DND-41 (cell line): ENCODE data around the gene GLS.

ENCODE experiments used
- ATAC-seq: fragments of 200-7000 bp; cut with Tn5 transposase; 3 replicates; pipeline ENCODE4 v1.9.1; 2021; ENCODE audit warnings: low read depth; ENCODE audit not compliant: insufficient read depth
- DNase-seq: peaks from one replicate; pipeline ENCODE4 v3.0.0-alpha.2; 2020
- H2AFZ ChIP-seq: 2 replicates; pipeline ENCODE4 v1.6.0; 2012; ENCODE audit warnings: low read depth, low read length
- H3K27ac ChIP-seq: 2 replicates; pipeline ENCODE4 v1.5.1; 2012; ENCODE audit warnings: low read length, inconsistent platforms
- H3K27me3 ChIP-seq: fragments of 200-600 bp; sonication (generic); 2 replicates; pipeline ENCODE4 v1.6.0; 2012; ENCODE audit warnings: low read length, mild to moderate bottlenecking, inconsistent platforms; ENCODE audit not compliant: insufficient read depth, poor library complexity
- H3K36me3 ChIP-seq: 2 replicates; pipeline ENCODE4 v1.5.1; 2012; ENCODE audit warnings: low read length, inconsistent platforms; ENCODE audit not compliant: insufficient read depth
- H3K4me1 ChIP-seq: 2 replicates; pipeline ENCODE4 v1.5.1; 2012; ENCODE audit warnings: mild to moderate bottlenecking, low read length; ENCODE audit not compliant: insufficient read depth
- H3K4me2 ChIP-seq: 2 replicates; pipeline ENCODE4 v1.6.0; 2012; ENCODE audit warnings: mild to moderate bottlenecking, moderate library complexity, low read length, inconsistent platforms; ENCODE audit not compliant: insufficient read depth
- H3K4me3 ChIP-seq, 2 experiments: fragments of 200-600 bp in 1 of 2; shearing (Covaris generic) in 1 of 2; 2 replicates each; pipeline ENCODE4 v1.5.1; 2012 to 2016; ENCODE audit warnings: inconsistent platforms in 2 of 2, low read length in 2 of 2, mild to moderate bottlenecking in 2 of 2, low read depth in 1 of 2, moderate library complexity in 1 of 2
- H3K79me2 ChIP-seq: 2 replicates; pipeline ENCODE4 v1.6.0; 2012; ENCODE audit warnings: low read length, inconsistent platforms; ENCODE audit not compliant: insufficient read depth
- H3K9ac ChIP-seq: 2 replicates; pipeline ENCODE4 v1.6.0; 2012; ENCODE audit warnings: low read depth, mild to moderate bottlenecking, inconsistent platforms, low read length, moderate library complexity
- H3K9me3 ChIP-seq: 2 replicates; pipeline ENCODE4 v1.5.1; 2012; ENCODE audit warnings: low read length, moderate library complexity, mild to moderate bottlenecking, inconsistent platforms; ENCODE audit not compliant: insufficient read depth, severe bottlenecking
- H4K20me1 ChIP-seq: 2 replicates; pipeline ENCODE4 v1.6.0; 2012; ENCODE audit warnings: low read length; ENCODE audit not compliant: insufficient read depth
- CTCF ChIP-seq: IDR thresholded peaks from 2 replicates; pipeline ENCODE4 v1.5.1; 2012; ENCODE audit warnings: borderline replicate concordance, low read length, moderate library complexity, mild to moderate bottlenecking; ENCODE audit not compliant: poor library complexity, severe bottlenecking; ENCODE audit errors: extremely low read depth
- EZH2 ChIP-seq: IDR thresholded peaks from 3 replicates; pipeline ENCODE4 v1.6.1; 2012; ENCODE audit warnings: borderline replicate concordance, low read depth, mild to moderate bottlenecking, moderate library complexity, low read length, inconsistent platforms; ENCODE audit not compliant: severe bottlenecking

GLS gene

GRCh38 chr2:190999949-191000665, 119.5 kb downstream of the GLS start:
- Histone ChIP-seq H3K79me2 (no peaks in the 10 kb centered on the region), H2AFZ (no peak overlapping the region), H3K27ac (no peak overlapping the region), H3K9me3 (no peaks in the 10 kb centered on the region), H3K9ac (no peak overlapping the region), H3K4me3 (no peak overlapping the region), H3K27me3 (no peaks in the 10 kb centered on the region), H3K4me2 (no peak overlapping the region), H3K4me1 (no peaks in the 10 kb centered on the region), H3K36me3 (peaks cover 97% of the 10 kb centered on the region), H4K20me1 (no peaks in the 10 kb centered on the region)
- no peak for ATAC-seq
- TF ChIP-seq CTCF (no peak), EZH2 (no peak)
- DNase-seq, result no peak

- Histone ChIP-seq H3K4me1 (no peaks in the 10 kb centered on the region), H3K9me3 (no peaks in the 10 kb centered on the region), H3K9ac (no peak overlapping the region), H2AFZ (no peak overlapping the region), H3K36me3 (peaks cover 97% of the 10 kb centered on the region), H3K4me2 (no peak overlapping the region), H3K27me3 (no peaks in the 10 kb centered on the region), H3K27ac (no peak overlapping the region), H3K79me2 (no peaks in the 10 kb centered on the region), H4K20me1 (no peaks in the 10 kb centered on the region), H3K4me3 (no peak overlapping the region)
- DNase-seq (no peak), ATAC-seq (no peak)
- TF ChIP-seq CTCF (no peak), EZH2 (no peak)
These were observed 120.4 kb downstream of the GLS start for GRCh38 chr2:191001032-191001431.

GRCh38 chr2:191001624-191002023, 121.0 kb downstream of the GLS start:
- ATAC-seq, result no peak
- Histone ChIP-seq H3K9me3 (no peaks in the 10 kb centered on the region), H3K36me3 (peaks cover 97% of the 10 kb centered on the region), H3K27ac (no peak overlapping the region), H3K4me1 (no peaks in the 10 kb centered on the region), H3K27me3 (no peaks in the 10 kb centered on the region), H4K20me1 (no peaks in the 10 kb centered on the region), H3K4me3 (no peak overlapping the region), H3K4me2 (no peak overlapping the region), H3K9ac (no peak overlapping the region), H3K79me2 (no peaks in the 10 kb centered on the region), H2AFZ (no peak overlapping the region)
- no peak for DNase-seq
- TF ChIP-seq CTCF, result no peak
- TF ChIP-seq EZH2, result no peak
